Neural cell (in vitro differentiated cells): ENCODE measurements around the gene PTPRK. TPM values are rescaled to one million over a fixed set of nuclear protein-coding genes. Genes with fewer than 3 reads are reported as not detected.

Experiments used
- H2AFZ ChIP-seq: fragments of 200-600, 300-800 bp; sonication (generic), shearing (Covaris generic); 2 replicates; pipeline ENCODE4 v1.6.0; 2014; ENCODE audit warnings: low read depth, mild to moderate bottlenecking, antibody characterized with exemption, low read length, moderate library complexity
- H3F3A ChIP-seq: fragments of 200-600 bp; shearing (Covaris generic); 2 replicates; pipeline ENCODE4 v1.6.1; 2016; ENCODE audit warnings: mild to moderate bottlenecking, moderate library complexity, mixed read lengths, antibody characterized with exemption, low read length; ENCODE audit not compliant: insufficient read depth, poor library complexity, severe bottlenecking
- H3K27ac ChIP-seq: fragments of 200-600, 300-800 bp; sonication (generic), shearing (Covaris generic); 2 replicates; pipeline ENCODE4 v1.5.1; 2014; ENCODE audit warnings: mild to moderate bottlenecking, low read length, moderate library complexity
- H3K27me3 ChIP-seq: fragments of 300-800, 200-600 bp; sonication (generic), shearing (Covaris generic); 2 replicates; pipeline ENCODE4 v1.6.0; 2014; ENCODE audit warnings: mild to moderate bottlenecking, low read depth, low read length, moderate library complexity; ENCODE audit not compliant: insufficient read depth
- H3K36me3 ChIP-seq: fragments of 300-800, 200-600 bp; sonication (generic), shearing (Covaris generic); 2 replicates; pipeline ENCODE4 v1.5.1; 2014; ENCODE audit warnings: mild to moderate bottlenecking, antibody characterized with exemption, low read length, moderate library complexity; ENCODE audit not compliant: insufficient read depth
- H3K4me2 ChIP-seq: fragments of 300-800, 200-600 bp; sonication (generic), shearing (Covaris generic); 2 replicates; pipeline ENCODE4 v1.6.0; 2014; ENCODE audit warnings: mild to moderate bottlenecking, low read length
- H3K4me3 ChIP-seq: fragments of 300-800, 200-600 bp; sonication (generic), shearing (Covaris generic); 2 replicates; pipeline ENCODE4 v1.5.1; 2014; ENCODE audit warnings: mild to moderate bottlenecking, low read length, moderate library complexity
- H3K79me2 ChIP-seq: fragments of 200-600 bp; shearing (Covaris generic); replicated peaks from 2 replicates; pipeline ENCODE4 v1.6.0; 2014; ENCODE audit warnings: mild to moderate bottlenecking, low read length, moderate library complexity; ENCODE audit not compliant: insufficient read depth
- H3K9ac ChIP-seq: fragments of 300-800, 200-600 bp; sonication (generic), shearing (Covaris generic); 2 replicates; pipeline ENCODE4 v1.6.1; 2016; ENCODE audit warnings: mild to moderate bottlenecking, low read length, mixed read lengths
- H3K9me2 ChIP-seq: fragments of 200-600 bp; shearing (Covaris generic); 2 replicates; pipeline ENCODE4 v1.6.1; 2016; ENCODE audit warnings: mild to moderate bottlenecking, low read length, mixed read lengths; ENCODE audit not compliant: insufficient read depth
- H3K9me3 ChIP-seq: fragments of 200-600, 300-800 bp; sonication (generic), shearing (Covaris generic); 2 replicates; pipeline ENCODE4 v1.6.1; 2016; ENCODE audit warnings: mild to moderate bottlenecking, mixed run types, low read length, moderate library complexity, mixed read lengths
- H4K20me1 ChIP-seq: fragments of 200-600 bp; shearing (Covaris generic); 2 replicates; pipeline ENCODE4 v1.6.1; 2016; ENCODE audit warnings: mild to moderate bottlenecking, mixed run types; ENCODE audit not compliant: insufficient read depth
- CTCF ChIP-seq: fragments of 450-650 bp; IDR thresholded peaks from 2 replicates; pipeline ENCODE4 v1.5.1; 2014; ENCODE audit warnings: antibody characterized with exemption, mild to moderate bottlenecking, moderate library complexity; ENCODE audit not compliant: poor library complexity, severe bottlenecking
- EP300 ChIP-seq: fragments of 450-650 bp; conservative IDR thresholded peaks from 2 replicates; pipeline ENCODE4 v1.6.1; 2014; ENCODE audit warnings: antibody characterized with exemption, mild to moderate bottlenecking, moderate library complexity; ENCODE audit not compliant: poor library complexity, severe bottlenecking
- EZH2 ChIP-seq: fragments of 200-600, 300-800 bp; shearing (Covaris generic), sonication (generic); IDR thresholded peaks from 2 replicates; pipeline ENCODE4 v1.6.1; 2014; ENCODE audit warnings: antibody characterized with exemption, low read length, borderline replicate concordance, mild to moderate bottlenecking; ENCODE audit not compliant: insufficient read depth, poor library complexity, severe bottlenecking
- MXI1 ChIP-seq: fragments of 450-650 bp; conservative IDR thresholded peaks from 2 replicates; pipeline ENCODE4 v1.6.1; 2014; ENCODE audit warnings: antibody characterized with exemption, mild to moderate bottlenecking; ENCODE audit not compliant: poor library complexity, severe bottlenecking
- POLR2AphosphoS5 ChIP-seq: IDR thresholded peaks from 2 replicates; pipeline ENCODE4 v1.6.1; 2012
- RAD21 ChIP-seq: fragments of 450-650 bp; conservative IDR thresholded peaks from 2 replicates; pipeline ENCODE4 v1.6.1; 2014; ENCODE audit warnings: antibody characterized with exemption, mild to moderate bottlenecking, moderate library complexity
- SMC3 ChIP-seq: fragments of 450-650 bp; conservative IDR thresholded peaks from 2 replicates; pipeline ENCODE4 v1.6.1; 2014; ENCODE audit warnings: antibody characterized with exemption, mild to moderate bottlenecking, moderate library complexity; ENCODE audit not compliant: poor library complexity
- TAF1 ChIP-seq: IDR thresholded peaks from 2 replicates; pipeline ENCODE4 v1.6.1; 2012; ENCODE audit warnings: low read depth
- polyA plus RNA-seq: library from polyadenylated mRNA; depleted of rRNA; stranded (reverse); fragments of >200 nt; gene quantifications from 2 replicates; pipeline ENCODE4 v1.2.3, GENCODE V29; 2014
- TF ChIP-seq, protein P1 (sequence below): IDR thresholded peaks from 2 replicates; pipeline ENCODE4 v1.6.1; 2012; ENCODE audit warnings: borderline replicate concordance

Gene PTPRK
- polyA plus RNA-seq, 1 donor from 2014 or later: 10.4 TPM

DNA sequence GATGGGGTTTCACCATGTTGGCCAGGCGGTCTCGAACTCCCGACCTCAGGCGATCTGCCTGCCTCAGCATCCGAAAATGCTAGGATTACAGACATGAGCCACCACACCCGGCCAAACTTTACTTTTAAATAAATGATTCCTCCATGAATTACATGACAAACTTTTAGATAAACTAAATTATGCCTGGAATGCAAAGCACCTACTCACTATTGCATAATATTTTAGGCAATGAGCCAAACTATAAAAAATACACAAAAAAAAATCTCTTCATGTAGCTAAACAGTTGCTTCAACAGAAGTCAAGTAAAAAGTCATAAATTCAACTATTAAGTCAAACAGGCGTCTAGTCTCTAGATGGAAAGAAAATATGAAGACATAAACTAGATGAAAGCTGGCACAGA lies 56.5 kb downstream of the PTPRK start:
- Histone ChIP-seq H3K79me2 (no peaks in the 10 kb centered on the region), H3K27ac (no peak overlapping the region)
- TF ChIP-seq TAF1 (no peak), RAD21 (no peak), POLR2AphosphoS5 (no peak)

DNA sequence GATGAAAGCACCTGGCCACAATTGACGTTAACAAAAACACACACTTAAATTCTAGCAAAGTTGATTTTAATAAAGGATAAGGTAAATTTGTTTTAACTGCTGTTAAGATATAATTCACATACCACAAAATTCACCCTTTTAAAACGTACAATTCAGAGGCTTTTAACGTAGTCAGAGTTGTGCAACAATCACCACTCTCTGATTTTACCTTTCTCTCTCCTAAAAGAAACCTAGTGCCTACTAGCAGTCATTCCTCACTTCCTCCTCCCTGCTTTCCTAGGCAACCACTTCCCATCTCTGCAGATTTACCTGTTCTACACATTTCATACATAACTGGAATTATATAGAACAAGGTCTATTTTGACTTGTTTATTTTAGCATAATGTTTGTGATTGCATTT lies 58.9 kb downstream of the PTPRK start:
- no peak overlapping the region for H3K27ac ChIP-seq
- H3K9me2 ChIP-seq: no peaks in the 10 kb centered on the region
- H3F3A ChIP-seq: peaks cover 3% of the 10 kb centered on the region
- H3K27me3 ChIP-seq: no peaks in the 10 kb centered on the region
- H3K4me2 ChIP-seq: no peak overlapping the region
- no peaks in the 10 kb centered on the region for H3K9me3 ChIP-seq
- TF ChIP-seq MXI1: no peak
- TF ChIP-seq TAF1: no peak
- TF ChIP-seq CTCF: no peak
- TF ChIP-seq RAD21: no peak
- no peak overlapping the region for H3K4me3 ChIP-seq
- H3K36me3 ChIP-seq: no peaks in the 10 kb centered on the region
- H3K79me2 ChIP-seq: no peaks in the 10 kb centered on the region
- H4K20me1 ChIP-seq: no peaks in the 10 kb centered on the region
- no peak overlapping the region for H3K9ac ChIP-seq
- H2AFZ ChIP-seq: no peak overlapping the region

More for the DNA sequence above, 56.5 kb downstream of the PTPRK start:
- Histone ChIP-seq H3K27me3 (no peaks in the 10 kb centered on the region), H3K9me2 (no peaks in the 10 kb centered on the region), H3K4me2 (no peak overlapping the region), H3K9ac (no peak overlapping the region), H2AFZ (no peak overlapping the region), H3K36me3 (no peaks in the 10 kb centered on the region), H4K20me1 (no peaks in the 10 kb centered on the region), H3F3A (no peaks in the 10 kb centered on the region), H3K4me3 (no peak overlapping the region), H3K9me3 (no peaks in the 10 kb centered on the region)

GRCh38 chr6:128456510-128457230 lies 63.7 kb downstream of the PTPRK start:
- H3F3A ChIP-seq: peaks cover 3% of the 10 kb centered on the region

More at GRCh38 chr6:128456510-128457230, 63.7 kb downstream of the PTPRK start:
- Histone ChIP-seq H3K36me3 (no peaks in the 10 kb centered on the region), H3K27me3 (no peaks in the 10 kb centered on the region), H4K20me1 (no peaks in the 10 kb centered on the region), H3K4me2 (peak overlapping the region; percentile 41), H3K4me3 (peak overlapping the region; percentile 28), H3K9me3 (no peaks in the 10 kb centered on the region), H2AFZ (no peak overlapping the region), H3K9me2 (no peaks in the 10 kb centered on the region), H3K27ac (peak overlapping the region; percentile 43), H3K9ac (no peak overlapping the region), H3K79me2 (no peaks in the 10 kb centered on the region)
- TF ChIP-seq EP300: peak; percentile 69
- no peak for TF ChIP-seq SMC3
- no peak for TF ChIP-seq MXI1
- no peak for TF ChIP-seq CTCF
- TF ChIP-seq EZH2: no peak
- TF ChIP-seq, protein P1, sequence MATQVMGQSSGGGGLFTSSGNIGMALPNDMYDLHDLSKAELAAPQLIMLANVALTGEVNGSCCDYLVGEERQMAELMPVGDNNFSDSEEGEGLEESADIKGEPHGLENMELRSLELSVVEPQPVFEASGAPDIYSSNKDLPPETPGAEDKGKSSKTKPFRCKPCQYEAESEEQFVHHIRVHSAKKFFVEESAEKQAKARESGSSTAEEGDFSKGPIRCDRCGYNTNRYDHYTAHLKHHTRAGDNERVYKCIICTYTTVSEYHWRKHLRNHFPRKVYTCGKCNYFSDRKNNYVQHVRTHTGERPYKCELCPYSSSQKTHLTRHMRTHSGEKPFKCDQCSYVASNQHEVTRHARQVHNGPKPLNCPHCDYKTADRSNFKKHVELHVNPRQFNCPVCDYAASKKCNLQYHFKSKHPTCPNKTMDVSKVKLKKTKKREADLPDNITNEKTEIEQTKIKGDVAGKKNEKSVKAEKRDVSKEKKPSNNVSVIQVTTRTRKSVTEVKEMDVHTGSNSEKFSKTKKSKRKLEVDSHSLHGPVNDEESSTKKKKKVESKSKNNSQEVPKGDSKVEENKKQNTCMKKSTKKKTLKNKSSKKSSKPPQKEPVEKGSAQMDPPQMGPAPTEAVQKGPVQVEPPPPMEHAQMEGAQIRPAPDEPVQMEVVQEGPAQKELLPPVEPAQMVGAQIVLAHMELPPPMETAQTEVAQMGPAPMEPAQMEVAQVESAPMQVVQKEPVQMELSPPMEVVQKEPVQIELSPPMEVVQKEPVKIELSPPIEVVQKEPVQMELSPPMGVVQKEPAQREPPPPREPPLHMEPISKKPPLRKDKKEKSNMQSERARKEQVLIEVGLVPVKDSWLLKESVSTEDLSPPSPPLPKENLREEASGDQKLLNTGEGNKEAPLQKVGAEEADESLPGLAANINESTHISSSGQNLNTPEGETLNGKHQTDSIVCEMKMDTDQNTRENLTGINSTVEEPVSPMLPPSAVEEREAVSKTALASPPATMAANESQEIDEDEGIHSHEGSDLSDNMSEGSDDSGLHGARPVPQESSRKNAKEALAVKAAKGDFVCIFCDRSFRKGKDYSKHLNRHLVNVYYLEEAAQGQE: no peak
- TF ChIP-seq POLR2AphosphoS5: peak; percentile 62
- no peak for TF ChIP-seq RAD21
- TF ChIP-seq TAF1: no peak
